Cardiac fibroblast (primary cell): ENCODE measurements around the gene SLC22A13.
A peak's percentile ranks its signal among the peaks of the same experiment; 100 is the strongest.
"Not testable (repeated sequence)": the region's sequence is repeated elsewhere in the genome, so short reads cannot be mapped to it uniquely, and the experiment has no call there.

Experiments used
- DNase-seq, 2 donors: peaks; one replicate each; pipeline versions ENCODE4 v3.0.0 to v3.0.0-alpha.2; 2010; ENCODE audit warnings: low read depth in 2 of 2
- H3K4me3 ChIP-seq, 2 donors: replicated peaks in 1 of 2; 1 replicate in 1 of 2; 2 replicates in 1 of 2; pipeline ENCODE4 v1.5.1; 2011; ENCODE audit warnings: low read depth in 2 of 2, low read length in 2 of 2, mild to moderate bottlenecking in 2 of 2, moderate library complexity in 1 of 2
- TF ChIP-seq, protein P1 (sequence below): IDR thresholded peaks from one replicate; pipeline ENCODE4 v1.5.1; 2011; ENCODE audit warnings: low read depth, mild to moderate bottlenecking, low read length, inconsistent platforms

SLC22A13 gene

DNA sequence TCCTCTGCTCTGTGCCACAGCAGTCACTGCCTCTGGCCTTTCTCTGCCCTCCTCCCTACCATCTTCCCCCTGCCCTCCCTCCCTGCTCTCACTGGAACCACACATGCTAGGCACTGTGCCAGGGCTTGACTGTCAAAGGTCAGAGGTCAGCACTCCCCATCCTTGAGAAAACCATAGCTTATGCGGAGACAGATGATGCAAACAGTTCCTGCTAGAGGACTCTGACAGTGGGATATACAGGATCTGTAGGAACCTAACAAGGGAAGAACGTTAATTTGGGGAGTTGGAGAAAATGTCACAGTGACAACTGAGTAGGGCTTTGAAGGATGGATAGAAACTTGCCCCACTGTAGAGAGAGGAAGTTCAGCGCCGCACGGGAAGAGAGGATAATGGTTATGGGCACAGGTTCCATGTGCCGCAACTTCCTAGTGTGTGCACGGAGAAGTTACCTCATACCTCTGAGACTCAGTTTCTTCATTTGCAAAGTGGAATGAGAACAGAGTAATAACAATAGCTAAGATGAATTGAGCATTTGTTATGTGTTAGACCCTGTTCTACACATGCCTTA is 51.7 kb downstream of the SLC22A13 start:
- TF ChIP-seq, protein P1, sequence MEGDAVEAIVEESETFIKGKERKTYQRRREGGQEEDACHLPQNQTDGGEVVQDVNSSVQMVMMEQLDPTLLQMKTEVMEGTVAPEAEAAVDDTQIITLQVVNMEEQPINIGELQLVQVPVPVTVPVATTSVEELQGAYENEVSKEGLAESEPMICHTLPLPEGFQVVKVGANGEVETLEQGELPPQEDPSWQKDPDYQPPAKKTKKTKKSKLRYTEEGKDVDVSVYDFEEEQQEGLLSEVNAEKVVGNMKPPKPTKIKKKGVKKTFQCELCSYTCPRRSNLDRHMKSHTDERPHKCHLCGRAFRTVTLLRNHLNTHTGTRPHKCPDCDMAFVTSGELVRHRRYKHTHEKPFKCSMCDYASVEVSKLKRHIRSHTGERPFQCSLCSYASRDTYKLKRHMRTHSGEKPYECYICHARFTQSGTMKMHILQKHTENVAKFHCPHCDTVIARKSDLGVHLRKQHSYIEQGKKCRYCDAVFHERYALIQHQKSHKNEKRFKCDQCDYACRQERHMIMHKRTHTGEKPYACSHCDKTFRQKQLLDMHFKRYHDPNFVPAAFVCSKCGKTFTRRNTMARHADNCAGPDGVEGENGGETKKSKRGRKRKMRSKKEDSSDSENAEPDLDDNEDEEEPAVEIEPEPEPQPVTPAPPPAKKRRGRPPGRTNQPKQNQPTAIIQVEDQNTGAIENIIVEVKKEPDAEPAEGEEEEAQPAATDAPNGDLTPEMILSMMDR = no peak
- DNase-seq = peak; percentile 15 to 17
- H3K4me3 ChIP-seq = no peak overlapping the region

DNA sequence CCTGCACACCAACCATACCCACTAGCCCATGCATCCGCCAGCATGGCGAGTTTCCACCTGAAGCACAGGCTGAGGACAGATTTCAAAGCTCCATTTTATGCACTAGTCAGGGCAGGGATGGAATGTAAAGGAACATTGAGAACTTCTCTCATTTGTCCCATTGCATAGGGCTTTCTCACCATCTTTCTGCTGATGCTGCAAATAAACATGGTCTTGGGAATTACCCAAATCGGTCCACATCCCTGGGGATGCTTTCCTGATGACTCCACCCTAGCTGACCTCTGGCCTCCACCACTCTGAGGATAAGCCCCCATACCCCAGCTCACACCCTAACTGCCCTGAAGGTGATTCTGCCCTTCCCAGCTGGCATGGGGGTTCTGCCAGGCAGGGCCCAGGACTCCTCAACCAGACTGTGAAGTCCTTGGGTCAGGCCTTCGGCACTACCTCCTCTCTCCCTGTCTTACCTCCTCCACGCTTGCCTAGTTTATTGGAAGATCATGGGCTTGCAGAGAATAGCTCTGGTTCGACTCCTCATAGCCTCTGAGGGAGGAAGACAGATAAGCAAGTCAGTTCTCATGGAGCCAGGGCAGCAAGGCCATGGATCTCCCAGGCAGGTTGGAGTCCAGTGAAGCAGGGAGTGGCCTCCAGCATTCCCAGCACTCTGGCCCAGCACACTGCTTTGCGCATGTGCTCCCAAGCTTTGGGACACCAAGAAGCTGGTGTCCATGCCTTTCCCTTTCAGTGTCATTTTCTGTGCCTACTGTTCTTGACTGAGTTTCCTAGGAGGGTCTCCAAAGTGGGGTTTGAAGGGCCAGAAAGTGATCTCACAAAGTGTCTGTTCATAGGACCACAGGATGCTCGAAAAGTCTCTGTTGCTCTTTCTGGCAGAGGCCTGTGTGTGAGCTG is 53.4 kb downstream of the SLC22A13 start:
- DNase-seq = no peak
- H3K4me3 ChIP-seq = no peak overlapping the region
- TF ChIP-seq, protein P1 = no peak

DNA sequence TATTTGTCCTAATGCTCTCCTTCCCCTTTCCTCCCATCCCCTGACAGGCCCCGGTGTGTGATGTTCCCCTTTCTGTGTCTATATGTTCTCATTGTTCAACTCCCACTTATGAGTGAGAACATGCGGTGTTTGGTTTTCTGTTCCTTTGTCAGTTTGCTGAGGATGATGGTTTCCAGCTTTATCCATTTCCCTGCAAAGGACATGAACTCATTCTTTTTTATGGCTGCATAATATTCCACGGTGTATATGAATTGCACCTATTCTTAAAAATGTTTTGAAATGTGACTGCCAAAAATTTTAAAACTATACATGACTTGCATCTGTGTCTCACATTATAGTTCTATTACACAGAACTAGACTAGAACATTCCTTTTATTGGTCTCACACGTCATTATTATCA is 55.0 kb downstream of the SLC22A13 start:
- DNase-seq, H3K4me3 ChIP-seq: not testable (repeated sequence)

DNA sequence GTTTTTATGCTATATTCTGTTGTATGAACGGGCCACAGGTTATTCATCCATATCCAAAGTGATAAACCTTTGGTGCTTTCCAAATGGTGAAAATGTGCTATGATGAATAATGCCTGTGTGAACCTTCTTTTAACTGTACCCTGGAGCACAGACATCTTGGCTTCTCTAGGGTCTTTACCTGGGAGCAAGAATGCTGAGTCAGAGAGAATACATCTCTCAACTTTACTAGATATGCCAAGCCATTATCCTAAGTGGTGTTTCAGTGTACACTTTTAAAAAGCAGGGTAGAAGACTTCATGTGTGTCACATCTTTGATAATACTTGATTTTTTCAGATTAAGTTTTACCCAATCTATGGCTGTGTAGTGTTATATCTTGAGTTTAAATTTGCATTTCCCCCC is 57.4 kb downstream of the SLC22A13 start:
- TF ChIP-seq, protein P1 = no peak
- H3K4me3 ChIP-seq = no peak overlapping the region
- DNase-seq = no peak

DNA sequence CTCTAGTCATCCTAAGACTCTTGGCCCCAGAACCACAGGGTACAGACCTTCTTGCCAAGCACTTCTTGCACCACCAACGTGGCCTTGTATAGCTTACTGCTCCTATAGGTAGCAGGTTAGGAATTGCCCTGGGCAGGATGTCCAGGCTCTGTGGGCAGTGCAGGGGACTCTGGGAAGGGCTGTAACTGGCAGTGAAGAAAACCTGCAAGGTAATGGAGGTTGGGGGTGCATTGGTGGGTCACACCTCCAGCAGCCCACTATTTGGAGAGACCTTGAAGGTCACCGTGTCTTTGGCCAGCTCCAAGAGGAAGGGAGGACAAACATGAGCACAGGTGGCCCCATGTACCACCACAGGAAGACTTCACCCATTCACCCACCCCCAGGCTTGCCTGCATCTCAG is 59.6 kb downstream of the SLC22A13 start:
- TF ChIP-seq, protein P1 = no peak
- H3K4me3 ChIP-seq = no peak overlapping the region
- DNase-seq = no peak

DNA sequence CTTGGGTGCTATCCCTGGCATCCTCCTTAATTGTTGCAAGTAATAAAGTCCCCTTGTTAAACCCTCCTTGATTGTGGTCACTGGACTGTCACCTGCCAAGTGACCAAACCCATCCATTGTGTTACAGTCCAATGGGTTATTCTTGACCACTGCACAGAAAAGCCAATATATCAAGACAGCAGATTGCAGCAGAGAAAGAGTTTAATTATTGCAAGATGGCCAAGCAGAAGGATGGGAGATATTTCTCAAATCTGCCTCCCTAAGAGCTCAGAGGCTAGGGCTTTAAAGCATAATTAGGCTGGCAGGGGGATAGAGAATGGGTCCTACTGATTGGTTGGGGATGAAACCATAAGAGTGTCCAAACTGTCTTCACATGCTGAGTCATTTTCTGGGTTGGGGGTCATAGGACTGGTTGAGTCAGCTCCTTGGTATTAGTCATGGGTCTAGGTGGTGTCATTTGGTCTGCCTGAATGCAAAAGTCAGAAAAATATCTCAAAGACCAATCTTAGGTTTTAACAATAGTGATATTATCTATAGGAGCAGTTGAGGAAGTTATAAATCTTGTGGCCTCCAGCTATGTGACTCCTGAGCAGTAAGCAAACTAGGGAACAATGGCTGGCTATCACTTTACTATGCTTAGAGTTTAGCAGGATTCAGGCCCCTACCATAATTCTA is 61.9 kb downstream of the SLC22A13 start:
- peak; percentile 33 to 83 for DNase-seq
- TF ChIP-seq, protein P1 = no peak

More for the DNA sequence above, 61.9 kb downstream of the SLC22A13 start:
- no peak overlapping the region for H3K4me3 ChIP-seq
